ENCODE data around the gene VTI1A. TPM values are rescaled to one million over a fixed set of nuclear protein-coding genes. Genes with fewer than 3 reads are reported as not detected.

The VTI1A gene
- total and polyA plus RNA-seq, 2 experiments from 2014 or later = 26.8 to 31.0 TPM

DNA sequence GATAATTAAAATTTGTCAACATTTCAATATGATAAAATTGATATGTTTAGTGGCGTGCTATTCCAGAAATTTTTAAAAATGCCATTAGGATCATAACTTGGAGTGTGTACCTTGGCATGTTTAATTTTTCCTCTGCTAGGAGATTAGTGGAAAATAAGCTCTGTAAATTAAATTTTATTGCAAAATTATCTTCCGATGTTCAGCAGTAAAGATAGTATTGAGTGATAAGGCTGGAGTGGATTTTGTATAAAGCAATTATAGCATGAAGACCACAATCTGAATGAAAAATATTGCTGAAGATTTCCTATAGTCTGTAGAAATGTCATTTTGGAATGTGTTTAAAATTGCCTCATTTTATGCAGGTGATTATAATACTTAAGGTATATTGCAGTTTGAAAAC lies 110.2 kb downstream of the VTI1A start:
- peaks cover 14% of the 10 kb centered on the region for H3K4me1 ChIP-seq (ENCODE audit: insufficient read depth)
- no peaks in the 10 kb centered on the region for H3K36me3 ChIP-seq (ENCODE audit: insufficient read depth)
- no peaks in the 10 kb centered on the region for H3K27me3 ChIP-seq (ENCODE audit: insufficient read depth)
- no peaks in the 10 kb centered on the region for H3F3A ChIP-seq (replicated peaks; ENCODE audit: low read depth)
- H3K79me2 ChIP-seq (replicated peaks; ENCODE audit: insufficient read depth) = no peaks in the 10 kb centered on the region
- H4K20me1 ChIP-seq (replicated peaks; ENCODE audit: insufficient read depth) = no peaks in the 10 kb centered on the region
- no peak for ATAC-seq
- H3K9me2 ChIP-seq (ENCODE audit: insufficient read depth) = no peaks in the 10 kb centered on the region
- TF ChIP-seq EZH2phosphoT487 (IDR thresholded peaks at IDR 0.05; ENCODE audit: unreplicated experiment) (no peak), NANOG (IDR thresholded peaks at IDR 0.05; ENCODE audit: borderline replicate concordance) (no peak), JUNB (IDR thresholded peaks at IDR 0.05; ENCODE audit: unreplicated experiment) (no peak), STAT1 (IDR thresholded peaks at IDR 0.05; ENCODE audit: unreplicated experiment) (no peak), EZH2 (IDR thresholded peaks at IDR 0.05; ENCODE audit: low read depth, unreplicated experiment) (no peak), CREB1 (CRISPR knock-in tag; IDR thresholded peaks at IDR 0.05; ENCODE audit: low read depth) (no peak), POLR2AphosphoS5 (IDR thresholded peaks at IDR 0.05; ENCODE audit: low read depth) (no peak), ZNF331 (CRISPR knock-in tag; IDR thresholded peaks at IDR 0.05; ENCODE audit: low read depth) (no peak), ZNF114 (CRISPR knock-in tag; IDR thresholded peaks at IDR 0.05) (no peak)
- TF ChIP-seq, protein P1, sequence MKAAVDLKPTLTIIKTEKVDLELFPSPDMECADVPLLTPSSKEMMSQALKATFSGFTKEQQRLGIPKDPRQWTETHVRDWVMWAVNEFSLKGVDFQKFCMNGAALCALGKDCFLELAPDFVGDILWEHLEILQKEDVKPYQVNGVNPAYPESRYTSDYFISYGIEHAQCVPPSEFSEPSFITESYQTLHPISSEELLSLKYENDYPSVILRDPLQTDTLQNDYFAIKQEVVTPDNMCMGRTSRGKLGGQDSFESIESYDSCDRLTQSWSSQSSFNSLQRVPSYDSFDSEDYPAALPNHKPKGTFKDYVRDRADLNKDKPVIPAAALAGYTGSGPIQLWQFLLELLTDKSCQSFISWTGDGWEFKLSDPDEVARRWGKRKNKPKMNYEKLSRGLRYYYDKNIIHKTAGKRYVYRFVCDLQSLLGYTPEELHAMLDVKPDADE (IDR thresholded peaks at IDR 0.05) = no peak
- TF ChIP-seq, protein P2, sequence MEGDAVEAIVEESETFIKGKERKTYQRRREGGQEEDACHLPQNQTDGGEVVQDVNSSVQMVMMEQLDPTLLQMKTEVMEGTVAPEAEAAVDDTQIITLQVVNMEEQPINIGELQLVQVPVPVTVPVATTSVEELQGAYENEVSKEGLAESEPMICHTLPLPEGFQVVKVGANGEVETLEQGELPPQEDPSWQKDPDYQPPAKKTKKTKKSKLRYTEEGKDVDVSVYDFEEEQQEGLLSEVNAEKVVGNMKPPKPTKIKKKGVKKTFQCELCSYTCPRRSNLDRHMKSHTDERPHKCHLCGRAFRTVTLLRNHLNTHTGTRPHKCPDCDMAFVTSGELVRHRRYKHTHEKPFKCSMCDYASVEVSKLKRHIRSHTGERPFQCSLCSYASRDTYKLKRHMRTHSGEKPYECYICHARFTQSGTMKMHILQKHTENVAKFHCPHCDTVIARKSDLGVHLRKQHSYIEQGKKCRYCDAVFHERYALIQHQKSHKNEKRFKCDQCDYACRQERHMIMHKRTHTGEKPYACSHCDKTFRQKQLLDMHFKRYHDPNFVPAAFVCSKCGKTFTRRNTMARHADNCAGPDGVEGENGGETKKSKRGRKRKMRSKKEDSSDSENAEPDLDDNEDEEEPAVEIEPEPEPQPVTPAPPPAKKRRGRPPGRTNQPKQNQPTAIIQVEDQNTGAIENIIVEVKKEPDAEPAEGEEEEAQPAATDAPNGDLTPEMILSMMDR (conservative IDR thresholded peaks at IDR 0.05; ENCODE audit: low read depth in 2 of 2) = no peak
- TF ChIP-seq, protein P3, sequence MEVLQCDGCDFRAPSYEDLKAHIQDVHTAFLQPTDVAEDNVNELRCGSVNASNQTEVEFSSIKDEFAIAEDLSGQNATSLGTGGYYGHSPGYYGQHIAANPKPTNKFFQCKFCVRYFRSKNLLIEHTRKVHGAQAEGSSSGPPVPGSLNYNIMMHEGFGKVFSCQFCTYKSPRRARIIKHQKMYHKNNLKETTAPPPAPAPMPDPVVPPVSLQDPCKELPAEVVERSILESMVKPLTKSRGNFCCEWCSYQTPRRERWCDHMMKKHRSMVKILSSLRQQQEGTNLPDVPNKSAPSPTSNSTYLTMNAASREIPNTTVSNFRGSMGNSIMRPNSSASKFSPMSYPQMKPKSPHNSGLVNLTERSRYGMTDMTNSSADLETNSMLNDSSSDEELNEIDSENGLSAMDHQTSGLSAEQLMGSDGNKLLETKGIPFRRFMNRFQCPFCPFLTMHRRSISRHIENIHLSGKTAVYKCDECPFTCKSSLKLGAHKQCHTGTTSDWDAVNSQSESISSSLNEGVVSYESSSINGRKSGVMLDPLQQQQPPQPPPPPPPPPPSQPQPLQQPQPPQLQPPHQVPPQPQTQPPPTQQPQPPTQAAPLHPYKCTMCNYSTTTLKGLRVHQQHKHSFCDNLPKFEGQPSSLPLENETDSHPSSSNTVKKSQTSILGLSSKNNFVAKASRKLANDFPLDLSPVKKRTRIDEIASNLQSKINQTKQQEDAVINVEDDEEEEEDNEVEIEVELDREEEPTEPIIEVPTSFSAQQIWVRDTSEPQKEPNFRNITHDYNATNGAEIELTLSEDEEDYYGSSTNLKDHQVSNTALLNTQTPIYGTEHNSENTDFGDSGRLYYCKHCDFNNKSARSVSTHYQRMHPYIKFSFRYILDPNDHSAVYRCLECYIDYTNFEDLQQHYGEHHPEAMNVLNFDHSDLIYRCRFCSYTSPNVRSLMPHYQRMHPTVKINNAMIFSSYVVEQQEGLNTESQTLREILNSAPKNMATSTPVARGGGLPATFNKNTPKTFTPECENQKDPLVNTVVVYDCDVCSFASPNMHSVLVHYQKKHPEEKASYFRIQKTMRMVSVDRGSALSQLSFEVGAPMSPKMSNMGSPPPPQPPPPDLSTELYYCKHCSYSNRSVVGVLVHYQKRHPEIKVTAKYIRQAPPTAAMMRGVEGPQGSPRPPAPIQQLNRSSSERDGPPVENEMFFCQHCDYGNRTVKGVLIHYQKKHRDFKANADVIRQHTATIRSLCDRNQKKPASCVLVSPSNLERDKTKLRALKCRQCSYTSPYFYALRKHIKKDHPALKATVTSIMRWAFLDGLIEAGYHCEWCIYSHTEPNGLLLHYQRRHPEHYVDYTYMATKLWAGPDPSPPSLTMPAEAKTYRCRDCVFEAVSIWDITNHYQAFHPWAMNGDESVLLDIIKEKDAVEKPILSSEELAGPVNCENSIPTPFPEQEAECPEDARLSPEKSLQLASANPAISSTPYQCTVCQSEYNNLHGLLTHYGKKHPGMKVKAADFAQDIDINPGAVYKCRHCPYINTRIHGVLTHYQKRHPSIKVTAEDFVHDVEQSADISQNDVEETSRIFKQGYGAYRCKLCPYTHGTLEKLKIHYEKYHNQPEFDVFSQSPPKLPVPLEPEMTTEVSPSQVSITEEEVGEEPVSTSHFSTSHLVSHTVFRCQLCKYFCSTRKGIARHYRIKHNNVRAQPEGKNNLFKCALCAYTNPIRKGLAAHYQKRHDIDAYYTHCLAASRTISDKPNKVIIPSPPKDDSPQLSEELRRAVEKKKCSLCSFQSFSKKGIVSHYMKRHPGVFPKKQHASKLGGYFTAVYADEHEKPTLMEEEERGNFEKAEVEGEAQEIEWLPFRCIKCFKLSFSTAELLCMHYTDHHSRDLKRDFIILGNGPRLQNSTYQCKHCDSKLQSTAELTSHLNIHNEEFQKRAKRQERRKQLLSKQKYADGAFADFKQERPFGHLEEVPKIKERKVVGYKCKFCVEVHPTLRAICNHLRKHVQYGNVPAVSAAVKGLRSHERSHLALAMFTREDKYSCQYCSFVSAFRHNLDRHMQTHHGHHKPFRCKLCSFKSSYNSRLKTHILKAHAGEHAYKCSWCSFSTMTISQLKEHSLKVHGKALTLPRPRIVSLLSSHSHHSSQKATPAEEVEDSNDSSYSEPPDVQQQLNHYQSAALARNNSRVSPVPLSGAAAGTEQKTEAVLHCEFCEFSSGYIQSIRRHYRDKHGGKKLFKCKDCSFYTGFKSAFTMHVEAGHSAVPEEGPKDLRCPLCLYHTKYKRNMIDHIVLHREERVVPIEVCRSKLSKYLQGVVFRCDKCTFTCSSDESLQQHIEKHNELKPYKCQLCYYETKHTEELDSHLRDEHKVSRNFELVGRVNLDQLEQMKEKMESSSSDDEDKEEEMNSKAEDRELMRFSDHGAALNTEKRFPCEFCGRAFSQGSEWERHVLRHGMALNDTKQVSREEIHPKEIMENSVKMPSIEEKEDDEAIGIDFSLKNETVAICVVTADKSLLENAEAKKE (CRISPR knock-in tag; IDR thresholded peaks at IDR 0.05) = no peak
- TF ChIP-seq, protein P4, sequence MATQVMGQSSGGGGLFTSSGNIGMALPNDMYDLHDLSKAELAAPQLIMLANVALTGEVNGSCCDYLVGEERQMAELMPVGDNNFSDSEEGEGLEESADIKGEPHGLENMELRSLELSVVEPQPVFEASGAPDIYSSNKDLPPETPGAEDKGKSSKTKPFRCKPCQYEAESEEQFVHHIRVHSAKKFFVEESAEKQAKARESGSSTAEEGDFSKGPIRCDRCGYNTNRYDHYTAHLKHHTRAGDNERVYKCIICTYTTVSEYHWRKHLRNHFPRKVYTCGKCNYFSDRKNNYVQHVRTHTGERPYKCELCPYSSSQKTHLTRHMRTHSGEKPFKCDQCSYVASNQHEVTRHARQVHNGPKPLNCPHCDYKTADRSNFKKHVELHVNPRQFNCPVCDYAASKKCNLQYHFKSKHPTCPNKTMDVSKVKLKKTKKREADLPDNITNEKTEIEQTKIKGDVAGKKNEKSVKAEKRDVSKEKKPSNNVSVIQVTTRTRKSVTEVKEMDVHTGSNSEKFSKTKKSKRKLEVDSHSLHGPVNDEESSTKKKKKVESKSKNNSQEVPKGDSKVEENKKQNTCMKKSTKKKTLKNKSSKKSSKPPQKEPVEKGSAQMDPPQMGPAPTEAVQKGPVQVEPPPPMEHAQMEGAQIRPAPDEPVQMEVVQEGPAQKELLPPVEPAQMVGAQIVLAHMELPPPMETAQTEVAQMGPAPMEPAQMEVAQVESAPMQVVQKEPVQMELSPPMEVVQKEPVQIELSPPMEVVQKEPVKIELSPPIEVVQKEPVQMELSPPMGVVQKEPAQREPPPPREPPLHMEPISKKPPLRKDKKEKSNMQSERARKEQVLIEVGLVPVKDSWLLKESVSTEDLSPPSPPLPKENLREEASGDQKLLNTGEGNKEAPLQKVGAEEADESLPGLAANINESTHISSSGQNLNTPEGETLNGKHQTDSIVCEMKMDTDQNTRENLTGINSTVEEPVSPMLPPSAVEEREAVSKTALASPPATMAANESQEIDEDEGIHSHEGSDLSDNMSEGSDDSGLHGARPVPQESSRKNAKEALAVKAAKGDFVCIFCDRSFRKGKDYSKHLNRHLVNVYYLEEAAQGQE (IDR thresholded peaks at IDR 0.05; ENCODE audit: unreplicated experiment) = no peak
- peaks cover 18% of the 10 kb centered on the region for H3K4me1 Mint-ChIP-seq
- no peak overlapping the region for H3K27ac Mint-ChIP-seq
- H2AFZ ChIP-seq = no peak overlapping the region
- no peak overlapping the region for H3K4me3 Mint-ChIP-seq
- H3K27me3 Mint-ChIP-seq (ENCODE audit: insufficient read depth, low read depth, poor library complexity) = peaks cover 3% of the 10 kb centered on the region
- no peaks in the 10 kb centered on the region for H3K36me3 Mint-ChIP-seq (ENCODE audit: low read depth)
- no peaks in the 10 kb centered on the region for H3K9me3 Mint-ChIP-seq
- DNase-seq (ENCODE audit: low spot score) = no peak
- H3K4me2 ChIP-seq = no peak overlapping the region
- no peak overlapping the region for H3K27ac ChIP-seq (ENCODE audit: low read depth)
- H3K4me3 ChIP-seq = no peak overlapping the region
